ENCODE measurements around the gene UBASH3A. TPM values are rescaled to one million over a fixed set of nuclear protein-coding genes. Genes with fewer than 3 reads are reported as not detected.
A peak's percentile ranks its signal among the peaks of the same experiment; 100 is the strongest.

Gene UBASH3A
- 10 to 100 TPM; 59.1 to 98.8 (median 80.5) TPM for total RNA-seq
- 84.8 TPM for total RNA-seq (2013)
- total RNA-seq = 11.1 to 139 (median 74.7) reads per million in 29 experiments

GRCh38 chr21:42403611-42404231 lies at the start of gene UBASH3A:
Gene UBASH3A (plus strand): TSS chr21:42403902. CDS start chr21:42403946, 44 bp downstream.
- WGBS (ENCODE audit: insufficient coverage) = 0% methylated on average over 15 of the region's 21 CpGs
- CTCF ChIA-PET = interaction anchor here (0.5 to 2.7 kb wide), 14 partner anchors 10 to 124 kb away, joined by 3 to 13 read pairs (median 5); no protein-coding TSS in a partner anchor
- peaks cover 34 to 70% of the 10 kb centered on the region in 2 experiments for H3K4me1 ChIP-seq (ENCODE audit: control insufficient read depth in 1 of 2, extremely low read depth in 1 of 2, insufficient read depth in 2 of 2, low read length in 2 of 2)
- H3K4me3 ChIP-seq (ENCODE audit: control insufficient read depth in 1 of 2, extremely low read depth in 1 of 2, low read length in 1 of 2) = peak within 1 kb of the TSS; percentile 55 to 69
- H3K36me3 ChIP-seq (ENCODE audit: control insufficient read depth in 2 of 2, extremely low read depth in 1 of 2, insufficient read depth in 1 of 2, low read length in 1 of 2) = peaks cover 4 to 18% of the 10 kb centered on the region in 2 donors
- DNase-seq (peak in 34 of 35 experiments; percentile 37 to 82 (median 56)), ATAC-seq (replicated peaks in 1 of 4) (peak; percentile 77 to 83 (median 81))
- POLR2A ChIA-PET = interaction anchor here (0.5 to 2.7 kb wide), 11 partner anchors 11 to 148 kb away, joined by 3 to 16 read pairs (median 3); no protein-coding TSS in a partner anchor
- H3K4me1 Mint-ChIP-seq = peaks cover 68 to 76% (median 70%) of the 10 kb centered on the region in 3 donors
- H3K9me3 ChIP-seq = no peaks in the 10 kb centered on the region
- H3K4me3 Mint-ChIP-seq = peak within 1 kb of the TSS; percentile 89 to 98 (median 90)
- no peaks in the 10 kb centered on the region for H3K27me3 ChIP-seq (replicated peaks in 1 of 2; ENCODE audit: control insufficient read depth in 2 of 2, extremely low read depth in 1 of 2, insufficient read depth in 2 of 2, low read length in 1 of 2)
- H3K27ac Mint-ChIP-seq = peak within 1 kb of the TSS; percentile 100
- peaks cover 24% of the 10 kb centered on the region for H3K36me3 Mint-ChIP-seq
- no peaks in the 10 kb centered on the region for H3K27me3 Mint-ChIP-seq
- H3K27ac ChIP-seq (ENCODE audit: low read length) = peak within 1 kb of the TSS; percentile 83
- peaks cover 0 to 9% (median 6%) of the 10 kb centered on the region in 3 donors for H3K9me3 Mint-ChIP-seq

- no peak overlapping the region for H3K27ac ChIP-seq (ENCODE audit: low read length)
- no peaks in the 10 kb centered on the region for H3K4me1 ChIP-seq (ENCODE audit: control insufficient read depth in 1 of 2, extremely low read depth in 1 of 2, insufficient read depth in 2 of 2, low read length in 2 of 2)
- Mint-ChIP-seq H3K36me3 (peaks cover 5% of the 10 kb centered on the region), H3K27ac (no peak overlapping the region), H3K4me3 (no peak overlapping the region), H3K27me3 (peaks cover 0 to 4% of the 10 kb centered on the region in 2 donors), H3K4me1 (no peaks in the 10 kb centered on the region), H3K9me3 (peaks cover 4 to 20% (median 14%) of the 10 kb centered on the region in 3 donors)
- H3K4me3 ChIP-seq (ENCODE audit: control insufficient read depth in 1 of 2, extremely low read depth in 1 of 2, low read length in 1 of 2) = no peak overlapping the region
- H3K36me3 ChIP-seq (ENCODE audit: control insufficient read depth in 2 of 2, extremely low read depth in 1 of 2, insufficient read depth in 1 of 2, low read length in 1 of 2) = no peaks in the 10 kb centered on the region
- no peak for DNase-seq
- no peaks in the 10 kb centered on the region for H3K9me3 ChIP-seq
- 88% methylated on average over 1 of the region's 2 CpGs for WGBS (ENCODE audit: insufficient coverage)
- CTCF ChIA-PET = no interaction called here
- POLR2A ChIA-PET = no interaction called here
- H3K27me3 ChIP-seq (replicated peaks in 1 of 2; ENCODE audit: control insufficient read depth in 2 of 2, extremely low read depth in 1 of 2, insufficient read depth in 2 of 2, low read length in 1 of 2) = peaks cover 0 to 16% of the 10 kb centered on the region in 2 experiments
- no peak for ATAC-seq (replicated peaks in 1 of 4)
These were observed 47.7 kb upstream of the UBASH3A start for GRCh38 chr21:42356046-42356445.

- ATAC-seq (replicated peaks in 1 of 4) = no peak
- CTCF ChIA-PET = no interaction called here
- no peak overlapping the region for H3K27ac Mint-ChIP-seq
These were observed 47.1 kb upstream of the UBASH3A start for GRCh38 chr21:42356650-42357049.

GRCh38 chr21:42357307-42357706 lies 46.4 kb upstream of the UBASH3A start:
- ATAC-seq (replicated peaks in 1 of 4) (no peak), DNase-seq (no peak)
- ChIA-PET CTCF (no interaction called here), POLR2A (no interaction called here)
- Histone ChIP-seq H3K36me3 (ENCODE audit: control insufficient read depth in 2 of 2, extremely low read depth in 1 of 2, insufficient read depth in 1 of 2, low read length in 1 of 2) (no peaks in the 10 kb centered on the region), H3K9me3 (no peaks in the 10 kb centered on the region), H3K4me3 (ENCODE audit: control insufficient read depth in 1 of 2, extremely low read depth in 1 of 2, low read length in 1 of 2) (no peak overlapping the region), H3K4me1 (ENCODE audit: control insufficient read depth in 1 of 2, extremely low read depth in 1 of 2, insufficient read depth in 2 of 2, low read length in 2 of 2) (no peaks in the 10 kb centered on the region), H3K27me3 (replicated peaks in 1 of 2; ENCODE audit: control insufficient read depth in 2 of 2, extremely low read depth in 1 of 2, insufficient read depth in 2 of 2, low read length in 1 of 2) (peaks cover 0 to 13% of the 10 kb centered on the region in 2 experiments), H3K27ac (ENCODE audit: low read length) (no peak overlapping the region)
- WGBS (ENCODE audit: insufficient coverage) = no CpG with 5 or more reads among the region's 3 CpGs
- H3K36me3 Mint-ChIP-seq = peaks cover 5% of the 10 kb centered on the region
- no peak overlapping the region for H3K4me3 Mint-ChIP-seq
- no peak overlapping the region for H3K27ac Mint-ChIP-seq
- H3K9me3 Mint-ChIP-seq = peaks cover 4 to 20% (median 14%) of the 10 kb centered on the region in 3 donors
- H3K4me1 Mint-ChIP-seq = no peaks in the 10 kb centered on the region
- peaks cover 0 to 6% of the 10 kb centered on the region in 2 donors for H3K27me3 Mint-ChIP-seq

More at GRCh38 chr21:42356650-42357049, 47.1 kb upstream of the UBASH3A start:
- Histone ChIP-seq H3K27me3 (replicated peaks in 1 of 2; ENCODE audit: control insufficient read depth in 2 of 2, extremely low read depth in 1 of 2, insufficient read depth in 2 of 2, low read length in 1 of 2) (peaks cover 0 to 16% of the 10 kb centered on the region in 2 experiments), H3K4me3 (ENCODE audit: control insufficient read depth in 1 of 2, extremely low read depth in 1 of 2, low read length in 1 of 2) (no peak overlapping the region), H3K27ac (ENCODE audit: low read length) (no peak overlapping the region), H3K4me1 (ENCODE audit: control insufficient read depth in 1 of 2, extremely low read depth in 1 of 2, insufficient read depth in 2 of 2, low read length in 2 of 2) (no peaks in the 10 kb centered on the region), H3K9me3 (no peaks in the 10 kb centered on the region), H3K36me3 (ENCODE audit: control insufficient read depth in 2 of 2, extremely low read depth in 1 of 2, insufficient read depth in 1 of 2, low read length in 1 of 2) (no peaks in the 10 kb centered on the region)
- no peak for DNase-seq
- Mint-ChIP-seq H3K27me3 (peaks cover 0 to 4% of the 10 kb centered on the region in 2 donors), H3K9me3 (peaks cover 4 to 20% (median 14%) of the 10 kb centered on the region in 3 donors), H3K4me1 (no peaks in the 10 kb centered on the region), H3K4me3 (no peak overlapping the region), H3K36me3 (peaks cover 5% of the 10 kb centered on the region)
- 61% methylated on average over 4 of the region's 6 CpGs for WGBS (ENCODE audit: insufficient coverage)
- POLR2A ChIA-PET = no interaction called here

- Histone ChIP-seq H3K4me1 (ENCODE audit: control insufficient read depth in 1 of 2, extremely low read depth in 1 of 2, insufficient read depth in 2 of 2, low read length in 2 of 2) (peaks cover 0 to 4% of the 10 kb centered on the region in 2 experiments), H3K4me3 (ENCODE audit: control insufficient read depth in 1 of 2, extremely low read depth in 1 of 2, low read length in 1 of 2) (no peak overlapping the region), H3K27ac (ENCODE audit: low read length) (no peak overlapping the region), H3K27me3 (replicated peaks in 1 of 2; ENCODE audit: control insufficient read depth in 2 of 2, extremely low read depth in 1 of 2, insufficient read depth in 2 of 2, low read length in 1 of 2) (peaks cover 0 to 8% of the 10 kb centered on the region in 2 experiments), H3K9me3 (no peaks in the 10 kb centered on the region), H3K36me3 (ENCODE audit: control insufficient read depth in 2 of 2, extremely low read depth in 1 of 2, insufficient read depth in 1 of 2, low read length in 1 of 2) (no peaks in the 10 kb centered on the region)
- Mint-ChIP-seq H3K9me3 (peaks cover 4 to 20% (median 14%) of the 10 kb centered on the region in 3 donors), H3K27ac (no peak overlapping the region), H3K27me3 (peaks cover 0 to 6% of the 10 kb centered on the region in 2 donors), H3K36me3 (peaks cover 5% of the 10 kb centered on the region), H3K4me1 (peaks cover 3% of the 10 kb centered on the region in 3 donors), H3K4me3 (no peak overlapping the region)
- DNase-seq = no peak
- POLR2A ChIA-PET = no interaction called here
- 89% methylated on average over 6 of the region's 12 CpGs for WGBS (ENCODE audit: insufficient coverage)
- no peak for ATAC-seq (replicated peaks in 1 of 4)
- CTCF ChIA-PET = no interaction called here
These were observed 45.4 kb upstream of the UBASH3A start for GRCh38 chr21:42358261-42358660.

GRCh38 chr21:42358937-42359336 lies 44.8 kb upstream of the UBASH3A start:
- no peak overlapping the region for H3K4me3 ChIP-seq (ENCODE audit: control insufficient read depth in 1 of 2, extremely low read depth in 1 of 2, low read length in 1 of 2)
- H3K27ac Mint-ChIP-seq = no peak overlapping the region
- peaks cover 4 to 20% (median 14%) of the 10 kb centered on the region in 3 donors for H3K9me3 Mint-ChIP-seq
- H3K36me3 ChIP-seq (ENCODE audit: control insufficient read depth in 2 of 2, extremely low read depth in 1 of 2, insufficient read depth in 1 of 2, low read length in 1 of 2) = no peaks in the 10 kb centered on the region
- peaks cover 0 to 2% of the 10 kb centered on the region in 2 donors for H3K27me3 Mint-ChIP-seq
- H3K4me1 Mint-ChIP-seq = peaks cover 3 to 10% (median 4%) of the 10 kb centered on the region in 3 donors
- ChIA-PET POLR2A (interaction anchor here in 1 of 2 donors (0.8 kb wide), 1 partner anchor 158 kb away, joined by 4 read pairs; no protein-coding TSS in a partner anchor), CTCF (no interaction called here)
- no peak for ATAC-seq (replicated peaks in 1 of 4)
- H3K9me3 ChIP-seq = no peaks in the 10 kb centered on the region
- 88% methylated on average over 11 of the region's 13 CpGs for WGBS (ENCODE audit: insufficient coverage)
- H3K27me3 ChIP-seq (replicated peaks in 1 of 2; ENCODE audit: control insufficient read depth in 2 of 2, extremely low read depth in 1 of 2, insufficient read depth in 2 of 2, low read length in 1 of 2) = peaks cover 0 to 8% of the 10 kb centered on the region in 2 experiments
- no peak overlapping the region for H3K4me3 Mint-ChIP-seq
- DNase-seq = no peak
- no peak overlapping the region for H3K27ac ChIP-seq (ENCODE audit: low read length)
- peaks cover 0 to 5% of the 10 kb centered on the region in 2 experiments for H3K4me1 ChIP-seq (ENCODE audit: control insufficient read depth in 1 of 2, extremely low read depth in 1 of 2, insufficient read depth in 2 of 2, low read length in 2 of 2)
- H3K36me3 Mint-ChIP-seq = peaks cover 5% of the 10 kb centered on the region

All from T-cell (primary cell).